ENCODE results near the gene NPVF.

Gene NPVF

GRCh38 chr7:25196132-25196896 is 32.0 kb downstream of the NPVF start:
- Histone ChIP-seq H3K4me3 (ENCODE audit: extremely low read depth, insufficient read depth, low read length, poor library complexity, severe bottlenecking) (no peak overlapping the region), H3K36me3 (ENCODE audit: control insufficient read depth, insufficient read depth, low read length) (no peaks in the 10 kb centered on the region), H3K9me3 (ENCODE audit: control insufficient read depth, low read length) (peaks cover 8% of the 10 kb centered on the region), H3K4me1 (ENCODE audit: control insufficient read depth, insufficient read depth, low read length, poor library complexity, severe bottlenecking) (no peaks in the 10 kb centered on the region), H3K27ac (ENCODE audit: low read depth, low read length, severe bottlenecking) (no peak overlapping the region)
- 80 to 82% methylated on average over 2 of the region's 5 CpGs for WGBS, 2 experiments (ENCODE audit: insufficient coverage in 2 of 2)

- Histone ChIP-seq H3K4me1 (ENCODE audit: control insufficient read depth, insufficient read depth, low read length, poor library complexity, severe bottlenecking) (no peaks in the 10 kb centered on the region), H3K36me3 (ENCODE audit: control insufficient read depth, insufficient read depth, low read length) (no peaks in the 10 kb centered on the region), H3K4me3 (ENCODE audit: extremely low read depth, insufficient read depth, low read length, poor library complexity, severe bottlenecking) (no peak overlapping the region), H3K27ac (ENCODE audit: low read depth, low read length, severe bottlenecking) (no peak overlapping the region), H3K9me3 (ENCODE audit: control insufficient read depth, low read length) (peaks cover 8% of the 10 kb centered on the region)
- WGBS, 2 experiments (ENCODE audit: insufficient coverage in 2 of 2), result 82 to 86% methylated on average over 2 of the region's 2 CpGs
These were observed 34.2 kb downstream of the NPVF start for GRCh38 chr7:25194036-25194435.

- Histone ChIP-seq H3K4me1 (ENCODE audit: control insufficient read depth, insufficient read depth, low read length, poor library complexity, severe bottlenecking) (no peaks in the 10 kb centered on the region), H3K27ac (ENCODE audit: low read depth, low read length, severe bottlenecking) (no peak overlapping the region), H3K4me3 (ENCODE audit: extremely low read depth, insufficient read depth, low read length, poor library complexity, severe bottlenecking) (no peak overlapping the region), H3K9me3 (ENCODE audit: control insufficient read depth, low read length) (peaks cover 8% of the 10 kb centered on the region), H3K36me3 (ENCODE audit: control insufficient read depth, insufficient read depth, low read length) (no peaks in the 10 kb centered on the region)
- 100% methylated on average over 1 of the region's 3 CpGs; no CpG with 5 or more reads in 1 of the 2 experiments for WGBS, 2 experiments (ENCODE audit: insufficient coverage in 2 of 2)
These were observed 36.2 kb downstream of the NPVF start for GRCh38 chr7:25192043-25192442.

GRCh38 chr7:25189197-25189596 is 39.1 kb downstream of the NPVF start:
- no peaks in the 10 kb centered on the region for H3K4me1 ChIP-seq (ENCODE audit: control insufficient read depth, insufficient read depth, low read length, poor library complexity, severe bottlenecking)
- WGBS, 2 experiments (ENCODE audit: insufficient coverage in 2 of 2), result 92 to 96% methylated on average over 5 to 6 of the region's 6 CpGs
- no peak overlapping the region for H3K27ac ChIP-seq (ENCODE audit: low read depth, low read length, severe bottlenecking)
- no peaks in the 10 kb centered on the region for H3K9me3 ChIP-seq (ENCODE audit: control insufficient read depth, low read length)
- H3K36me3 ChIP-seq (ENCODE audit: control insufficient read depth, insufficient read depth, low read length), result no peaks in the 10 kb centered on the region
- H3K4me3 ChIP-seq (ENCODE audit: extremely low read depth, insufficient read depth, low read length, poor library complexity, severe bottlenecking), result no peak overlapping the region

- Histone ChIP-seq H3K36me3 (ENCODE audit: control insufficient read depth, insufficient read depth, low read length) (no peaks in the 10 kb centered on the region), H3K4me1 (ENCODE audit: control insufficient read depth, insufficient read depth, low read length, poor library complexity, severe bottlenecking) (no peaks in the 10 kb centered on the region), H3K4me3 (ENCODE audit: extremely low read depth, insufficient read depth, low read length, poor library complexity, severe bottlenecking) (no peak overlapping the region), H3K9me3 (ENCODE audit: control insufficient read depth, low read length) (no peaks in the 10 kb centered on the region), H3K27ac (ENCODE audit: low read depth, low read length, severe bottlenecking) (no peak overlapping the region)
- WGBS, 2 experiments (ENCODE audit: insufficient coverage in 2 of 2), result 95 to 98% methylated on average over 4 of the region's 8 CpGs
These were observed 40.4 kb downstream of the NPVF start for GRCh38 chr7:25187932-25188331.

GRCh38 chr7:25186436-25186835 is 41.9 kb downstream of the NPVF start:
- Histone ChIP-seq H3K9me3 (ENCODE audit: control insufficient read depth, low read length) (no peaks in the 10 kb centered on the region), H3K4me3 (ENCODE audit: extremely low read depth, insufficient read depth, low read length, poor library complexity, severe bottlenecking) (no peak overlapping the region), H3K4me1 (ENCODE audit: control insufficient read depth, insufficient read depth, low read length, poor library complexity, severe bottlenecking) (no peaks in the 10 kb centered on the region), H3K36me3 (ENCODE audit: control insufficient read depth, insufficient read depth, low read length) (no peaks in the 10 kb centered on the region), H3K27ac (ENCODE audit: low read depth, low read length, severe bottlenecking) (no peak overlapping the region)
- WGBS, 2 experiments (ENCODE audit: insufficient coverage in 2 of 2), result 93 to 97% methylated on average over 6 of the region's 6 CpGs

GRCh38 chr7:25181532-25181931 is 46.8 kb downstream of the NPVF start:
- 100% methylated on average over 2 of the region's 3 CpGs; no CpG with 5 or more reads in 1 of the 2 experiments for WGBS, 2 experiments (ENCODE audit: insufficient coverage in 2 of 2)
- no peaks in the 10 kb centered on the region for H3K9me3 ChIP-seq (ENCODE audit: control insufficient read depth, low read length)
- H3K27ac ChIP-seq (ENCODE audit: low read depth, low read length, severe bottlenecking), result no peak overlapping the region
- no peak overlapping the region for H3K4me3 ChIP-seq (ENCODE audit: extremely low read depth, insufficient read depth, low read length, poor library complexity, severe bottlenecking)
- H3K36me3 ChIP-seq (ENCODE audit: control insufficient read depth, insufficient read depth, low read length), result no peaks in the 10 kb centered on the region
- peaks cover 4% of the 10 kb centered on the region for H3K4me1 ChIP-seq (ENCODE audit: control insufficient read depth, insufficient read depth, low read length, poor library complexity, severe bottlenecking)

- no peaks in the 10 kb centered on the region for H3K36me3 ChIP-seq (ENCODE audit: control insufficient read depth, insufficient read depth, low read length)
- WGBS, 2 experiments (ENCODE audit: insufficient coverage in 2 of 2), result 70 to 100% methylated on average over 1 to 3 of the region's 7 CpGs
- H3K27ac ChIP-seq (ENCODE audit: low read depth, low read length, severe bottlenecking), result no peak overlapping the region
- peaks cover 4% of the 10 kb centered on the region for H3K4me1 ChIP-seq (ENCODE audit: control insufficient read depth, insufficient read depth, low read length, poor library complexity, severe bottlenecking)
- H3K9me3 ChIP-seq (ENCODE audit: control insufficient read depth, low read length), result no peaks in the 10 kb centered on the region
- H3K4me3 ChIP-seq (ENCODE audit: extremely low read depth, insufficient read depth, low read length, poor library complexity, severe bottlenecking), result no peak overlapping the region
These were observed 47.3 kb downstream of the NPVF start for GRCh38 chr7:25180946-25181345.

GRCh38 chr7:25180592-25180923 is 47.7 kb downstream of the NPVF start:
- 33 to 75% methylated on average over 3 to 4 of the region's 6 CpGs for WGBS, 2 experiments (ENCODE audit: insufficient coverage in 2 of 2)
- no peak overlapping the region for H3K27ac ChIP-seq (ENCODE audit: low read depth, low read length, severe bottlenecking)
- H3K9me3 ChIP-seq (ENCODE audit: control insufficient read depth, low read length), result no peaks in the 10 kb centered on the region
- peaks cover 4% of the 10 kb centered on the region for H3K4me1 ChIP-seq (ENCODE audit: control insufficient read depth, insufficient read depth, low read length, poor library complexity, severe bottlenecking)
- H3K36me3 ChIP-seq (ENCODE audit: control insufficient read depth, insufficient read depth, low read length), result no peaks in the 10 kb centered on the region
- peak overlapping the region; percentile 61 for H3K4me3 ChIP-seq (ENCODE audit: extremely low read depth, insufficient read depth, low read length, poor library complexity, severe bottlenecking)

GRCh38 chr7:25179771-25180591 is 48.3 kb downstream of the NPVF start:
- Histone ChIP-seq H3K9me3 (ENCODE audit: control insufficient read depth, low read length) (no peaks in the 10 kb centered on the region), H3K4me3 (ENCODE audit: extremely low read depth, insufficient read depth, low read length, poor library complexity, severe bottlenecking) (peak overlapping the region; percentile 61), H3K4me1 (ENCODE audit: control insufficient read depth, insufficient read depth, low read length, poor library complexity, severe bottlenecking) (peaks cover 4% of the 10 kb centered on the region), H3K27ac (ENCODE audit: low read depth, low read length, severe bottlenecking) (peak overlapping the region; percentile 80), H3K36me3 (ENCODE audit: control insufficient read depth, insufficient read depth, low read length) (no peaks in the 10 kb centered on the region)
- WGBS, 2 experiments (ENCODE audit: insufficient coverage in 2 of 2), result 2% methylated on average over 36 to 42 of the region's 74 CpGs

GRCh38 chr7:25179325-25179724 is 49.0 kb downstream of the NPVF start:
- 77 to 81% methylated on average over 4 to 8 of the region's 9 CpGs for WGBS, 2 experiments (ENCODE audit: insufficient coverage in 2 of 2)

More at GRCh38 chr7:25179325-25179724, 49.0 kb downstream of the NPVF start:
- Histone ChIP-seq H3K4me1 (ENCODE audit: control insufficient read depth, insufficient read depth, low read length, poor library complexity, severe bottlenecking) (peaks cover 4% of the 10 kb centered on the region), H3K36me3 (ENCODE audit: control insufficient read depth, insufficient read depth, low read length) (no peaks in the 10 kb centered on the region), H3K4me3 (ENCODE audit: extremely low read depth, insufficient read depth, low read length, poor library complexity, severe bottlenecking) (peak overlapping the region; percentile 61), H3K27ac (ENCODE audit: low read depth, low read length, severe bottlenecking) (peak overlapping the region; percentile 80), H3K9me3 (ENCODE audit: control insufficient read depth, low read length) (no peaks in the 10 kb centered on the region)
